GM19193 (cell line): ENCODE data around the gene NHSL1.

ENCODE experiments used
- POLR2A ChIP-seq: IDR thresholded peaks from 4 replicates; pipeline ENCODE4 v1.6.1; 2011; ENCODE audit not compliant: insufficient read depth, insufficient read length; ENCODE audit errors: extremely low read depth

Gene NHSL1

GRCh38 chr6:138528137-138528536 lies 28.8 kb upstream of the NHSL1 start:
- no peak for TF ChIP-seq POLR2A

DNA sequence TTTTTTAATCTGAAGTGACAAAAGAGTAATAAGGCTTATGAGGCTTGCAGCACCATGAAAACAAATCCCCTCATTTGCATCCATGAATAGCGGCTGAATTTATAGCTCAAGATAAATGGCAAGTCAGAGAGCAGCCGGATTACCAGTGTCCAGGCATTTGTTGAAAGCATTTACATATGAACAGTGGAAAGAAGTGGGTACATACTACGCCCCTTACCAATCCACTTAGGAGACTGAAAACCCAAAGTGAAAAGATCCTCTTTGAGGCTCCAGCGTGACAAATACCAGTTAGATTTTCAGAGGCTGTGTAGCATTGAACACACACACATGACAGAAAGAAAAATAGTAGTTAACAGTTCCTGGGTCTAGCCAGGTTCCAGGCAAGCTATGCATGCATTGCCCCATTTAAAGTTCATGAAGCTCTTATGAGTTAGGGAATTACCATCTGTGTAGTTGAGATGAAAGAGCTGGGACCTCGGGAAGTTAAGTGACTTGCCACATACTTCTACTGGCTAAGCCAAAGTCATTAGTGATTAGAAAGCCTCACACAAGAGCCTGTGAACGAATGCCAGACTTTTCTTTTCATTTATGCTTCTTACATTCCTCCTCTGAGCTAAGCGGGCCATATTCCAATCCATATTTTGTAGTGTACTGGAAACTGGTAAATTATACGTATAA lies 28.3 kb upstream of the NHSL1 start:
- no peak for TF ChIP-seq POLR2A

DNA sequence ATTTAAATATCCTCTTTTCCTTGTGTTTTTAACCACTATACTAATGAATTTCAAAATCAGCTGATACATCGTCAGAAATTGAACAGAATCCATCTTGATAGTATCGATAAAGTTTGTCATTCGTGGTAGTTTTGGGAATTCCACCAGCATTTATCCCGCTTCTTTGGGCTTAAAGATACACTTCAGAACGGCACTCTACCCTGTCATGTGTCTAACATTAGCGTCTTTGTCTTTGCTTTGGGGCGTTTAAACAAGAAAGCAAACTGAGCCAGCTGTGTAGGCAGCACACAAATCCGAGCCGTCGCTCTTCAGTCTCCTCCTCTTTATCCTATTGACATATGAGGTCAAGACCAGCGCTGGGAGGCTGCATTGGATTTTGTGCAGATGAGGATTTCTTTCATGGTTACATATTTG lies 27.5 kb upstream of the NHSL1 start:
- no peak for TF ChIP-seq POLR2A

DNA sequence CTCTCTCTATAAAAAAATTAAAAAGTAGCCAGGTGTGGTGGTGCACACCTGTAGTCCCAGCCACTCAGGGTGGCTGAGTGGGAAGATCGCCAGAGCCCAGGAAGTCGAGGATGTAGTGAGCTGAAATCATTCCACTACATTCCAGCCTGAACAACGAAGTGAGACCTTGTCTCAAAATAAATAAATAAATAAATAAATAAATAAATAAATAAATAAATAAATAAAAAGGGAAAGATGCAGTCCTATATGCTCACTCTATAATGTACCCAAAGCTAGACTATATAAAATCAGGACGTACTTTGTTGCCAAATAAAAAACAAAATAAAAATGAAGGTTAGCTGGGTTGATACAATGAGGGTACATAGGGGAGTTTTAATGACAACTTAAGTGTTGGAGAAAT lies 26.1 kb upstream of the NHSL1 start:
- no peak for TF ChIP-seq POLR2A

DNA sequence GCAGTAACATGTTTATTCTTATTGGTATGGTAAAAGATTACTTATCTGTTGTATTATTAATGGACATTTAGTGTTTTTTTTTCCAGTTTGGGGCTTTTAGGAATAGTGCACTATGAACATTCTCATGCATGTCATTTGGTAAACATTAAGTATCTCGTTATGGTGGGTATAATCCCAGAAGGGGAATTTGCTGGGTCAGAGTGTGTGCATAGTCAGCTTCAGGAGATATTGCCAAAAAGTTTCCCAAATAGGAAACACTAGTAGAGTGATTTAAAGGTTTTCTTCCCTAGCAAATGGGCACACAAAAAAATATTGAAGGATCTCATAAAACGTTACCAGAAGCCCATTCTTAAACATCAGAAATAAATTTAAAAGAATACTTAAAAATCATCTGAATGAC lies 25.2 kb upstream of the NHSL1 start:
- no peak for TF ChIP-seq POLR2A

- TF ChIP-seq POLR2A: no peak
These were observed 24.3 kb upstream of the NHSL1 start for GRCh38 chr6:138523347-138524210.

DNA sequence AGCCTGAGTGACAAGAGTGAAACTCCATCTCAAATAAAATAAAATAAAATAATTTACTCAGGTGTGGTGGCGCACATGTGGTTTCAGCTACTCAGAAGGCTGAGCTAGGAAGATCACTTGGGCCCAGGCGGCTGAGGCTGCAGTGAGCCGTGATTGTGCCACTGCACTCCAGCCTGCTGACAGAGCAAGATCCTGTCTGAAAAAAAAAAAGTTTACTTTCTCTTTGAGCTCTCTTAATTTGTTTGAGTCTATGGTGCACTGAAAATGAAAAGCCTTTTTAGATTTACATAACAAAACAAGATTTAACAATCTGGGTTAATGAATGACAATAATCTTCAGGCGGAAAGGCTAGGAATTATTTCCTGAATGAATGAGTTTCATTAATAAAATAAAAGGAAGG lies 23.3 kb upstream of the NHSL1 start:
- no peak for TF ChIP-seq POLR2A

DNA sequence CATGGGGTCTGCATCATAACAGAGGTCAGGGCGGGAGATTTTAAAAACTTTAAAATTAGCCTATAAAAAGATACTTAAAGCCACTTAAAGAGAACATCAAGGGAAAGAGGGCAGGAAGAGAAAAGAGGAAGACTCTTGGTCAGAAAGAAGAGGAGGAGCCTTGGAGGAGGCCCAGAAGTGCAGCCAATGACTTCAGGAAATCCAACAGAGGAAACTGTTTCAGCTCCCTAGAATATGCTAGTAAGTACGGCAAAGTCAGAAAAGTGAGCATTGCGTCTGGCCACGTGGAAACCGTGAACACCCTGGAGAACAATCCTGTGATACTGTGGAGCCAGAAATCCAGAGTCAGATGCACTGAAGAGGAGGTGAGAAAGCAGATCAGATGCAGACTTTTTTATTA lies 22.5 kb upstream of the NHSL1 start:
- TF ChIP-seq POLR2A: no peak

- no peak for TF ChIP-seq POLR2A
These were observed 21.2 kb upstream of the NHSL1 start for GRCh38 chr6:138520463-138520862.

DNA sequence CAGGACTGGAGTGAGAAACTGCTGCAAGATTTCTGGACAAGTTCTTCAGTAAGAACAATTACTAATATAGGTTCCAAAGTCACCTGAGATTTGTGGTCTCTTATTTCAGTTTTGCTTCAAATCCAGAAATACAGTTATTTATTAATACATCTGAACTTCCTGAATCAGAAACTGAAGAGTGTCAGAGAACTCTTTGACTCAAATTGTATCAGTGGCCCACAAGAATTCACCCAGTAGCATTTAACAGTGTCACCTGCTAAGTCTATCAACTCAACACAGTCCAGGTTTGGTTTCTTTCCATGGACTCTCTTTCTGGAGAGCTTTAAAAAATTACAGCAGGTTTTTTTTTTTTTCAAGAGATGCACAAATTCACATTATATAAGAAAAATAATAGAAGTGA lies 18.8 kb upstream of the NHSL1 start:
- no peak for TF ChIP-seq POLR2A

DNA sequence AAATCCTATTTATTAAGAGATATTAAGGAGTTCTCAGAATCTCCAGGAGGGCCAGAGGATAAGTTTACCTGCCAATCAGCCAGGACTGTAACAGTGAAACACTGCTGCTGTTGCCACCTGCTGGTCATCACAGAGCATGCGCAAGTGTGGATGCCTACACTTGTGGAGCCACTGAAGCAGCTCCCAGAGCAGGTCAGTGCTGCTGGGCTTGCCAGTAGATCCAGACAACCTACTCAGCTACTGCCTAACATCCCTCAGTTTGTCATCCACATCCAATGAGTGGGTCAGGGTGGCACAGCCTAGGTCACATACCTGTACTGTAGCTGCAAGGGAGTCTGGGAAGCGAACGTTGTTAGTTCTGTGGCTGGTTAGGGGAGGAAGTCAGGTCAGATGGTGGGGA lies 18.3 kb upstream of the NHSL1 start:
- TF ChIP-seq POLR2A: no peak

GRCh38 chr6:138515657-138516248 lies 16.5 kb upstream of the NHSL1 start:
- no peak for TF ChIP-seq POLR2A

GRCh38 chr6:138514860-138515540 lies 15.7 kb upstream of the NHSL1 start:
- TF ChIP-seq POLR2A: no peak

GRCh38 chr6:138512609-138513008 lies 13.3 kb upstream of the NHSL1 start:
- no peak for TF ChIP-seq POLR2A

GRCh38 chr6:138510093-138510492 lies 10.8 kb upstream of the NHSL1 start:
- no peak for TF ChIP-seq POLR2A

DNA sequence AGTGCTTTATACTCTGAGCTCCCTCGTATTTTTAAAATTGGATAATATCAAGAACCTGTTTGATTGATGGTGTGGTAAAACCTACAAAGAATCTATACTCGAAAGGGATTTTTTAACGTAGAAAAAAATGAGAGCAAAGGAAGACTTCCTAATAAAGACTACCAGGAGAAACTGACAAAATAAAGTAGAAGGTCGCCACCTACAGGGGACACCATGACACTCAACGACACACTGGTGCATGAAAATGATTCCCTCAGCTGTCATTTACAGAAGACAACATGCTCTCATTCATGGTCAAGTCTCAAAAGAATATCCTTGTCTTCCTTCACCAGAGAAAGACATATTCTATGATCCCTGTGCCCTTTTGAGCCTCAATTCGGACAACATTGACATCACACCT lies 10.1 kb upstream of the NHSL1 start:
- no peak for TF ChIP-seq POLR2A

DNA sequence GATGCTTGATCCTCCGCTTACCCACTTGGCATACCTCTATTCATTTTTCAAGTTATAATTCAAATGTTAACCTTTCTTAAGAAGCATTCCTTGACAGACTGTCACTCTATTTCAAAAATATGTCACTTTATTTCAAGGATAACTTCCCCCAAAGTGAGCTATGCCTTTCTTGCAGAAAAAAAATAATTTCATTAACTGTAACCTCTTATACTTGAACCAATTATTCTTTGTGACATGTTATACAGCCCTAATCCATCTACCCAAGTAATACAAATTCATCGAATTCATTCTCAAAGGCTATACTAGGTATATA lies 9.3 kb upstream of the NHSL1 start:
- TF ChIP-seq POLR2A: no peak
